ENCODE data around the gene KCTD15. TPM values are rescaled to one million over a fixed set of nuclear protein-coding genes. Genes with fewer than 3 reads are reported as not detected.

KCTD15 gene
- total RNA-seq, 4 donors from 2014 or later: 28.4 to 97.1 (median 50.3) TPM

DNA sequence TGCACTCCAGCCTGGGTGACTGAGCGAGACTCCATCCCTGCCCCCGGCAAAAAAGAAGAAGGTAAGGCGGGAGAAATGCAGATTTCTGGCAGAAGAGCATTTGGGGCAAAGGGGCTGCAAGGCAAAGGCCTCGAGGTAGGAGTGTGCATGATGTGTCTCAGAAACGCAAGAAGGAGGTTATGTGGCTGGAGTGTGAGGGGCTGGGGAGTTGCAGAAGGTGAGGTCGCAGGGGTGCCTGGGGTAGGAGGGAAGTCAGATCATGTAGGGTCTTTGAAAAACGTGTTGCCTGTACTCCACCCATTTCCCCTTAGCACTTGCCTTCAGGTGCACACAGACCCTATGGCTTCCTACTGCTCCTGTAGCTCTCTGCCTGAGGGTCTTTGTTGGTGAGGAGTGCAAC, 29.9 kb downstream of the KCTD15 start:
- Histone ChIP-seq H3K4me1 (no peaks in the 10 kb centered on the region), H3K9me3 (no peaks in the 10 kb centered on the region), H3K27me3 (no peaks in the 10 kb centered on the region), H3K36me3 (no peaks in the 10 kb centered on the region), H3K4me3 (replicated peaks in 1 of 3) (no peak overlapping the region), H3K27ac (no peak overlapping the region)
- 82 to 83% methylated on average over 7 of the region's 7 CpGs for WGBS, 2 donors
- intact Hi-C loops (cut with DNase I): no loop called here
- no peak for TF ChIP-seq POLR2A (IDR thresholded peaks at IDR 0.05)
- TF ChIP-seq, protein P1, sequence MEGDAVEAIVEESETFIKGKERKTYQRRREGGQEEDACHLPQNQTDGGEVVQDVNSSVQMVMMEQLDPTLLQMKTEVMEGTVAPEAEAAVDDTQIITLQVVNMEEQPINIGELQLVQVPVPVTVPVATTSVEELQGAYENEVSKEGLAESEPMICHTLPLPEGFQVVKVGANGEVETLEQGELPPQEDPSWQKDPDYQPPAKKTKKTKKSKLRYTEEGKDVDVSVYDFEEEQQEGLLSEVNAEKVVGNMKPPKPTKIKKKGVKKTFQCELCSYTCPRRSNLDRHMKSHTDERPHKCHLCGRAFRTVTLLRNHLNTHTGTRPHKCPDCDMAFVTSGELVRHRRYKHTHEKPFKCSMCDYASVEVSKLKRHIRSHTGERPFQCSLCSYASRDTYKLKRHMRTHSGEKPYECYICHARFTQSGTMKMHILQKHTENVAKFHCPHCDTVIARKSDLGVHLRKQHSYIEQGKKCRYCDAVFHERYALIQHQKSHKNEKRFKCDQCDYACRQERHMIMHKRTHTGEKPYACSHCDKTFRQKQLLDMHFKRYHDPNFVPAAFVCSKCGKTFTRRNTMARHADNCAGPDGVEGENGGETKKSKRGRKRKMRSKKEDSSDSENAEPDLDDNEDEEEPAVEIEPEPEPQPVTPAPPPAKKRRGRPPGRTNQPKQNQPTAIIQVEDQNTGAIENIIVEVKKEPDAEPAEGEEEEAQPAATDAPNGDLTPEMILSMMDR (IDR thresholded peaks at IDR 0.05): no peak
- no peak for DNase-seq

DNA sequence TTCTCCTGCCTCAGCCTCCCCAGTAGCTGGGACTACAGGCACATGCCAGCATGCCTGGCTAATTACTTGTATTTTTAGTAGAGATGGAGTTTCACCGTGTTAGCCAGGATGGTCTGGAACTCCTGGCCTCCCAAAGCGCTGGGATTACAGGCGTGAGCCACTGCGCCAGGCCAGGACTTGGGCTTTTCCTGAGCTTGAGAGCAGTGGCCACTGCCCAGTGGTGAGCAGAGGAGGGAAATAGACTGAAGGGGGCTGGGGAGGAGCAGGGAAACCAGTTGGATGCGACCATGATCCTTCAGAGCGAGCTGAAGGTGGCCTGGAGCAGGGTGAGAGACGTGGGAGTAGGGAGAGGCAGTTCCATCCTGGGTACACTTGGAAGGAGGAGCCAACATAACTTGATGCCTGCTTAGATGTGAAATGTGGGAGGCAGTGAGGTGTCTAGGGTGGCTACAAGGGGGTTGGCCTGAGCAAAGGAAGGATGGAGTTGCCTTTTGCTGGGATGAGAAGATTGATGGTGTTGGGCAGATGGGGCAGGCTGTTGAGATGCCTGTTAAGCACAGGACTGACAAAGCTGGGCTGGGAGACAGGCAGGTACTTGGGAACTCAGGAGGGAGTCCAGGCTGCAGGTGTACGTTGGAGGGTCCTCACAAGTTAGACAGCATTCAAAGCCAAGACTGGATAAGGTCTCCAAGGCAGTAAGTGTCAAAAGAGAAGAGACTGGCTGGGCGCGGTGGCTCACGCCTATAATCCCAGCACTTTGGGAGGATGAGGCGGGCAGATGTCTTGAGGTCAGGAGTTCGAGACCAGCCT, 31.8 kb downstream of the KCTD15 start:
- no peaks in the 10 kb centered on the region for H3K9me3 ChIP-seq

DNA sequence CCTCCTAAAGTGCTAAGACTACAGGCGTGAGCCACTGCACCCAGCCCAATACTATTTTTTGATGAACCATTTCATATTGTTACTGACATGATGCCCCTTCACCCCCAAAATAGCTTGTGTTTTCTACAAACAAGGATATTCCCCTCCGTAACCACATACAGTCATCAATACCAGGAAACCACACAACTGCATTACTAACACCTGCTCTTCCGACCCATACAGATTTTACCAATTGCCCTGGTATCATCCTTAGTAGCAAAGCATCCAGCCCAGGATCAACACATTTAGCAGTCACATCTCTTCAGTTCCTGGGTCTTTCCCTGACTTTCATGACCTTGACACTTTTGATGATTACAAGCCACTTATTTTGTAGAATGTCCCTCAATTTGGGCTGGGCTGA, 33.6 kb downstream of the KCTD15 start:
- WGBS, 2 donors: 96 to 97% methylated on average over 3 of the region's 3 CpGs
- intact Hi-C loops (cut with DNase I): no loop called here

More for the DNA sequence above, 31.8 kb downstream of the KCTD15 start:
- H3K27me3 ChIP-seq: no peaks in the 10 kb centered on the region
- no peak overlapping the region for H3K27ac ChIP-seq
- no peaks in the 10 kb centered on the region for H3K4me1 ChIP-seq
- no peaks in the 10 kb centered on the region for H3K36me3 ChIP-seq
- intact Hi-C loops (cut with DNase I): no loop called here
- TF ChIP-seq POLR2A (IDR thresholded peaks at IDR 0.05): no peak
- TF ChIP-seq, protein P1 (IDR thresholded peaks at IDR 0.05): no peak
- DNase-seq: no peak
- 81 to 83% methylated on average over 12 to 13 of the region's 13 CpGs for WGBS, 2 donors
- H3K4me3 ChIP-seq (replicated peaks in 1 of 3): no peak overlapping the region

DNA sequence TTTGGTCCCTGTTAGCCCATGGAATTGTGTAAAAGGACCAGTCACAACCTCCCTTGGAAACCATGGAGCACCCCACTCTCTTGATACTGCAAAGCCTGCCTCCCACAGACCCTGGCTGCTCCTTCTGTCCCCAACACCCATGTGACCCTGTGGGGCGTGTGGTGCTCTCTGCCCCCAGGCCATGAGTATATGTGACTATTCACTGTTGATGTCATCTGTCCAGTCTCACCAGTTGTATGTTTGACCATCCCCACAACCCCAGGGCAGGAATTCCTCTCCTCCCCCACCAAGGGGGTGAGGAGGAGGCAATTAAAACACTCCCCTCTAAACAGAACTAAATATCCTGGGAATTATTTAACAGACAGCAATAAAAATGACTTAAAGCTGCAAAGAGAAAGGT, 35.2 kb downstream of the KCTD15 start:
- WGBS, 2 donors: 87 to 100% methylated on average over 1 of the region's 1 CpG
- intact Hi-C loops (cut with DNase I): no loop called here
- TF ChIP-seq, protein P1 (IDR thresholded peaks at IDR 0.05): no peak
- TF ChIP-seq POLR2A (IDR thresholded peaks at IDR 0.05): no peak

More for the DNA sequence above, 33.6 kb downstream of the KCTD15 start:
- no peak for DNase-seq
- Histone ChIP-seq H3K27me3 (no peaks in the 10 kb centered on the region), H3K4me1 (no peaks in the 10 kb centered on the region), H3K9me3 (no peaks in the 10 kb centered on the region), H3K4me3 (replicated peaks in 1 of 3) (no peak overlapping the region), H3K36me3 (no peaks in the 10 kb centered on the region), H3K27ac (no peak overlapping the region)
- no peak for TF ChIP-seq POLR2A (IDR thresholded peaks at IDR 0.05)
- TF ChIP-seq, protein P1 (IDR thresholded peaks at IDR 0.05): no peak

DNA sequence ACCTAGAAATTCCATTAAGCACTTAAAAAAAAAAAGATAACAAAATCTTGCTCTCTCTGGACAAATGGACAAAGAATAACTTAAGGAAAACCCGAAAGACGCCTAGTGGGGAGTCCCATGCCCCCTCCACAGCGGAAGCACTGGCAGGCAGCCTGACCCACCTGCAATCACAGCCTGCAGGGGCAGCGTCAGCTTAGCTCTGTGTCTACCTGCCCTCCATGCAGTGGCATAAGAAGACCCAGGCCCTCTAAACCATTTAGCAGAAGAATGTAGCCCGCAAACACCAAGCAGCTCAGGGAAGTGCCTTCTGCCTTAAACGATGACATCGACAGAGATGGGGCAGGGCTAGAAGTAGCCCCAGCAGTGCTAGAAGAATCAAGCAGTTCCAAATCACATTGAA, 36.0 kb downstream of the KCTD15 start:
- H3K9me3 ChIP-seq: no peaks in the 10 kb centered on the region
- 51 to 62% methylated on average over 7 of the region's 7 CpGs for WGBS, 2 donors
- no peak overlapping the region for H3K27ac ChIP-seq
- no peaks in the 10 kb centered on the region for H3K27me3 ChIP-seq
- H3K4me3 ChIP-seq (replicated peaks in 1 of 3): no peak overlapping the region
- H3K4me1 ChIP-seq: no peaks in the 10 kb centered on the region
- intact Hi-C loops (cut with DNase I): no loop called here
- DNase-seq: no peak
- TF ChIP-seq, protein P1 (IDR thresholded peaks at IDR 0.05): no peak
- no peaks in the 10 kb centered on the region for H3K36me3 ChIP-seq

More for the DNA sequence above, 35.2 kb downstream of the KCTD15 start:
- no peaks in the 10 kb centered on the region for H3K27me3 ChIP-seq
- no peak for DNase-seq
- H3K9me3 ChIP-seq: no peaks in the 10 kb centered on the region
- no peak overlapping the region for H3K4me3 ChIP-seq (replicated peaks in 1 of 3)
- no peaks in the 10 kb centered on the region for H3K36me3 ChIP-seq
- H3K4me1 ChIP-seq: no peaks in the 10 kb centered on the region
- no peak overlapping the region for H3K27ac ChIP-seq

Data from thyroid gland (tissue), 4 donors.